AG04450 (cell line): ENCODE data around the gene CFAP46. TPM values are rescaled to one million over a fixed set of nuclear protein-coding genes. Genes with fewer than 3 reads are reported as not detected.

ENCODE experiments used
- CTCF ChIA-PET: fragments of 300-600, 350-600 bp; formaldehyde crosslinking; extraction: SDS; loops from one replicate; lab custom pipeline; 2022; ENCODE audit warnings: antibody characterized with exemption, inconsistent platforms; lab: Charles Lee
- POLR2A ChIA-PET: fragments of 350-600 bp; formaldehyde crosslinking; extraction: SDS; loops from one replicate; lab custom pipeline; 2021; ENCODE audit warnings: antibody characterized with exemption, inconsistent platforms; lab: Yijun Ruan, JAX
- DNase-seq: peaks from one replicate; pipeline ENCODE4 v3.0.0-alpha.2; 2011; ENCODE audit warnings: low read depth, low spot score
- H3K27ac ChIP-seq: one replicate; pipeline ENCODE4 v1.5.1; 2012; ENCODE audit warnings: low read depth, low read length, control low read depth
- H3K27me3 ChIP-seq: one replicate; pipeline ENCODE4 v1.6.0; 2012; ENCODE audit warnings: low read length; ENCODE audit not compliant: control insufficient read depth, insufficient read depth
- H3K4me3 ChIP-seq: 2 replicates; pipeline ENCODE4 v1.5.1; 2011; ENCODE audit warnings: mild to moderate bottlenecking, low read depth, low read length, control low read depth
- H3K9me3 ChIP-seq: 2 replicates; pipeline ENCODE4 v1.5.1; 2012; ENCODE audit warnings: low read length; ENCODE audit not compliant: control insufficient read depth, insufficient read depth
- CTCF ChIP-seq: IDR thresholded peaks from 2 replicates; pipeline ENCODE4 v1.5.1; 2011; ENCODE audit warnings: low read depth, low read length, control low read depth, inconsistent platforms
- polyA plus RNA-seq: library from polyadenylated mRNA; depleted of rRNA; stranded (reverse); fragments of >200 nt; gene quantifications from 2 replicates; pipeline ENCODE4 v1.2.3, GENCODE V29; 2011

Gene CFAP46
- polyA plus RNA-seq, 1 experiment: 2.7 TPM

- Histone ChIP-seq H3K27me3 (peaks cover 5% of the 10 kb centered on the region), H3K9me3 (no peaks in the 10 kb centered on the region; the same call in 1 of the 2 replicates), H3K4me3 (no peak overlapping the region), H3K27ac (no peak overlapping the region)
- CTCF ChIA-PET: no interaction called here
- POLR2A ChIA-PET: no interaction called here
- no peak for TF ChIP-seq CTCF
- no peak for DNase-seq
Measured at GRCh38 chr10:132868995-132869394, 73.4 kb downstream of the CFAP46 start.

GRCh38 chr10:132867801-132868644, 74.3 kb downstream of the CFAP46 start:
- CTCF ChIA-PET: no interaction called here

GRCh38 chr10:132866601-132867381, 75.6 kb downstream of the CFAP46 start:
- peaks cover 2% of the 10 kb centered on the region for H3K27me3 ChIP-seq
- ChIA-PET CTCF (no interaction called here), POLR2A (no interaction called here)
- H3K4me3 ChIP-seq: no peak overlapping the region
- TF ChIP-seq CTCF: no peak
- no peaks in the 10 kb centered on the region; the same call in 1 of the 2 replicates for H3K9me3 ChIP-seq
- no peak overlapping the region for H3K27ac ChIP-seq
- DNase-seq: no peak

More at GRCh38 chr10:132867801-132868644, 74.3 kb downstream of the CFAP46 start:
- DNase-seq: no peak
- POLR2A ChIA-PET: no interaction called here
- H3K27me3 ChIP-seq: no peaks in the 10 kb centered on the region
- H3K27ac ChIP-seq: no peak overlapping the region
- H3K9me3 ChIP-seq: no peaks in the 10 kb centered on the region; the same call in 1 of the 2 replicates
- no peak for TF ChIP-seq CTCF
- H3K4me3 ChIP-seq: no peak overlapping the region

- Histone ChIP-seq H3K4me3 (no peak overlapping the region), H3K27me3 (peaks cover 2% of the 10 kb centered on the region), H3K27ac (no peak overlapping the region), H3K9me3 (no peaks in the 10 kb centered on the region; the same call in 1 of the 2 replicates)
- TF ChIP-seq CTCF: no peak
- no peak for DNase-seq
- CTCF ChIA-PET: no interaction called here
- POLR2A ChIA-PET: no interaction called here
Measured at GRCh38 chr10:132865851-132866600, 76.3 kb downstream of the CFAP46 start.
